Activated T-cell treated with anti-CD3 and anti-CD28 coated beads, Interleukin-2, amount 50 U/mL, for 24 hours (primary cell): ENCODE results near the gene CHKA.

Experiments
- DNase-seq: peaks from one replicate; pipeline ENCODE4 v3.0.0-alpha.2; 2020
- H3K27ac Mint-ChIP-seq: 2 replicates; pipeline ENCODE4 v1.8.0; 2020; ENCODE audit warnings: mild to moderate bottlenecking, mixed read lengths
- H3K27me3 Mint-ChIP-seq: 2 replicates; pipeline ENCODE4 v1.8.0; 2020; ENCODE audit warnings: mixed read lengths
- H3K36me3 Mint-ChIP-seq: 2 replicates; pipeline ENCODE4 v1.8.0; 2020; ENCODE audit warnings: low read depth, mixed read lengths
- H3K4me1 Mint-ChIP-seq: 2 replicates; pipeline ENCODE4 v1.8.0; 2020; ENCODE audit warnings: low read depth, mixed read lengths
- H3K4me3 Mint-ChIP-seq: 2 replicates; pipeline ENCODE4 v1.8.0; 2020; ENCODE audit warnings: mild to moderate bottlenecking, moderate library complexity, mixed read lengths
- H3K9me3 Mint-ChIP-seq: 2 replicates; pipeline ENCODE4 v1.8.0; 2020; ENCODE audit warnings: mixed read lengths

CHKA gene

DNA sequence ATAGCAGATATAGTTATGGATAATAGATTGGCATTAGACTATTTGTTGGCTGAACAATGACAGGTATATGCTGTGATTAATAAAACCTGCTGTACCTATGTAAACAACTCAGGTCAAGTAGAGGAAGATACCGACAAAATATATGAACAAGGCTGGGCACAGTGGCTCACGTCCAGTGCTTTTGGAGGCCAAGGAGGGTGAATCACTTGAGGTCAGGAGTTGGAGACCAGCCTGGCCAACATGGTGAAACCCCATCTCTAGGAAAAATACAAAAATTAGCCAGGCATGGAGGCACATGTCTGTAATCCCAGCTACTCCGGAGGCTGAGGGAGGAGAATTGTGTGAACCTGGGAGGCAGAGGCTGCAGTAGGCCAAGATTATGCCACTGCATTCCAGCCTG lies 14.0 kb upstream of the CHKA start:
- Mint-ChIP-seq H3K4me1 (peaks cover 2% of the 10 kb centered on the region), H3K27ac (no peak overlapping the region), H3K4me3 (no peak overlapping the region), H3K27me3 (no peaks in the 10 kb centered on the region), H3K9me3 (peaks cover 10% of the 10 kb centered on the region), H3K36me3 (peaks cover 4% of the 10 kb centered on the region)
- DNase-seq: no peak

DNA sequence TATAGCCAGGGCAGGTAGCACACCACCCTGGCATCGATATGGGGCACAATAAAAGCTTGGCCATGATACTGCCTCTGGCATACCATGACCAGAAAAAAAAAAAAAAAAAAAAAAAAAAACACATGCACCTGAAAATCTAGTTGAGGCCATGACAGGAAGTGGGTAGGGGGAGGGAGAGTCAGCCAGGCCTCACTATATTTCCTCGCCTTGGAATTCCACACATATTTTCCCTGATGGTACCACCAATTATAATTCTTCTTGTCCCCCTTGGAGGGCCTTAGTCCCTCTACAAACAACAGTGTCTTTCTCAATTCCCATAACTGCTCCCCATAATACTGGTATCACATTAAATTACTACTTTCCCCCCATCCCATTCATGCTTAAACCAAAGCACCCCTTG lies 12.6 kb upstream of the CHKA start:
- Mint-ChIP-seq H3K27me3 (peaks cover 14% of the 10 kb centered on the region), H3K36me3 (peaks cover 4% of the 10 kb centered on the region), H3K9me3 (peaks cover 10% of the 10 kb centered on the region), H3K27ac (no peak overlapping the region), H3K4me1 (peaks cover 3% of the 10 kb centered on the region), H3K4me3 (no peak overlapping the region)
- no peak for DNase-seq

DNA sequence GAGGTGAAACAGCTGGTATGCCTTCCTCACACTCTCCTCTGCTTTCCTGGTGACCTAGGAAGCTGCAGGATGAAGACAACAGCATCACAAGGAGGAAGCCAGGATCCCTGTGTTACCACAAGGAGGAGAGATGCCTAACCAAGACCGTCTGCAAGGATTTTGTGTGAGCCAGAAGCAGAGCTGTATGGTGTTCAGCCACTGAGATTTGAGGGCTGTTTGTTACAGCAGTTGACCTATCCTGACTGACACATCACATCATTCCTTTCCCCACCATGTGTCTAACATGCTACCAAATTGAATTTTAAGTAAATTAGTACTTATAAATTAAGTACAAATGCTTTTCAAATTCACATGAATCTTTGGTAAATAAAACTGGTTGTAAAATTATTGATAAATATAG lies 8.9 kb upstream of the CHKA start:
- no peak for DNase-seq
- H3K36me3 Mint-ChIP-seq: peaks cover 4% of the 10 kb centered on the region
- peaks cover 3% of the 10 kb centered on the region for H3K4me1 Mint-ChIP-seq
- H3K4me3 Mint-ChIP-seq: no peak overlapping the region
- H3K27me3 Mint-ChIP-seq: peaks cover 23% of the 10 kb centered on the region
- no peak overlapping the region for H3K27ac Mint-ChIP-seq
- peaks cover 10% of the 10 kb centered on the region for H3K9me3 Mint-ChIP-seq

DNA sequence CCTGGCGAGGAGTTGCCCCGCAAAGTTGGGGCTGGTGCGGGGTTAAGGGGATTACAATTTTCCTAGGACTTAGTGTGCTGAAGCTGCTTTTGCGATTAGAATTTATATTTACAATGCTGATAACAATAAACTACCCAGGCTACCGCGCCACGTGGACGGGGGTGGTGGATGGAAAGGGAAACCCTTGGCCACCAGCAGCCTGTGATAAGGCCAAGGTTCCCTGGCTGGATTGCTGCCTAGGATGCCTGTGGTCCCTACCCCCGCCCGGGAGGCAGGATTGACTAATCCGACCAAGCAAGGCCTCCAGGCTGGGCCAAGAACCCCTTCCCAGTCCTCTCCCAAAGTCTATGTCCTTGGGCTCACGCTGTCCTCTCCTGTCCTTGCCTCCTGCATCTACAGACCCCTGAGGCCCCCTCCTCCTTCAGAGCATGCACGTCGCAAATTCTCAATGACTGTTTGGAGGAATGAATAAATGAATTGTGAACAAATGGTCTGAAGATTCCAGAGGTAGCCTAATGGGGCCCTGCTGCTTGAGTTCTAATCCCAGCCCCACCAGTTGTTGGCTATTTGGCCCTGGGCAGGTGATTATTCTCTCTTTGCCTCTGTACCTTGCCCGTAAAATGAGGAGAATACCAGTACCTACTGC lies 7.6 kb upstream of the CHKA start:
- no peak overlapping the region for H3K27ac Mint-ChIP-seq
- DNase-seq: no peak
- peaks cover 2% of the 10 kb centered on the region for H3K4me1 Mint-ChIP-seq
- H3K4me3 Mint-ChIP-seq: no peak overlapping the region
- H3K27me3 Mint-ChIP-seq: peaks cover 23% of the 10 kb centered on the region
- H3K36me3 Mint-ChIP-seq: peaks cover 2% of the 10 kb centered on the region
- peaks cover 8% of the 10 kb centered on the region for H3K9me3 Mint-ChIP-seq

DNA sequence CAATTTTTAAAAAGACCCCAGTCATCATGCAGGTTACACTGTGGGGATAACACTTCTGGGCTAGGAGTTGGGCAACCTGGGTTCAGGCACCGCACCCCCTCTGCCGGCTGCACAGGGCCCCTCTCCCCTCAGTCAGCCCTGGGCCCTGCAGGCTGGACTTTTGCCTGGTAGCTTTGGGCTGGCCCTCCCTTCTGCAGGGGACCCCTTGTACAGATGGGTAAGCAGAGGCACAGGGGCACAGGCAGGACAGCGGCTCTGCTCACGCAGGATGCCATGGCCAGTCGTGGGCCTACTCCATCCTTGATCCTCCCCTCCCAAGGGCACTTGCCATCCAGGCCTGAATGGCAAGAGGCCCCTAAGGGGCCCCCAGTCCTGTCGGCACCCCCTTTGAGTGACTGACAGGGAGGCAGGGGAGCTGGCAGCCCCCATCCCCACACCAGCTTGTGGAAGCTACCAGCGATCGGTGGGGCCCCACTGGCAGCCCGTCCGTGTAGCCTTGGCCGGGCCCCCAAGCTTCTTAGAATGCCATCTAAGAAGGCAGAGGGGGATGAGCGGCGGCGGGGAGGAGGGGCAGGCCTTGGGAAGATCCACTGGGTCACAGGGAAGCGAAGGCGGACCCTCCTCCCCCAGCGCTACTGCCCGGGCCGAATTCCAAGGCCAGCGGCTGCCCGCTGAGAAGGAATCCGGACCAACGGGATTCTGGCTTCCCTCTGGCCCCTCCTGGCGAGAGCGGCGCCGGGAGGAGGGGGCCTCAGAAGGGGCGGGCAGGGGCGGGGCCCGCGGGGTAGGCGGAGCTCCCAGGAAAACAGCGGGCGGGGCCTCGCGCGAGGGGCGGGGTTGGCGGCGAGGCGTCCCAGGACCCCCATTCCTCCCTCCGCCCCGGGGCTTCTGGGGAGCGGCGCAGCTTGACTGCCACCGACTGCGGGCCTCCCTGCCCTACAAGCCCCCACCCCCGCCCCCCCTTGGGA lies 6.8 kb upstream of the CHKA start:
- Mint-ChIP-seq H3K4me3 (no peak overlapping the region), H3K4me1 (peaks cover 1% of the 10 kb centered on the region), H3K9me3 (peaks cover 7% of the 10 kb centered on the region), H3K36me3 (peaks cover 2% of the 10 kb centered on the region), H3K27me3 (peaks cover 23% of the 10 kb centered on the region), H3K27ac (no peak overlapping the region)
- DNase-seq: no peak

DNA sequence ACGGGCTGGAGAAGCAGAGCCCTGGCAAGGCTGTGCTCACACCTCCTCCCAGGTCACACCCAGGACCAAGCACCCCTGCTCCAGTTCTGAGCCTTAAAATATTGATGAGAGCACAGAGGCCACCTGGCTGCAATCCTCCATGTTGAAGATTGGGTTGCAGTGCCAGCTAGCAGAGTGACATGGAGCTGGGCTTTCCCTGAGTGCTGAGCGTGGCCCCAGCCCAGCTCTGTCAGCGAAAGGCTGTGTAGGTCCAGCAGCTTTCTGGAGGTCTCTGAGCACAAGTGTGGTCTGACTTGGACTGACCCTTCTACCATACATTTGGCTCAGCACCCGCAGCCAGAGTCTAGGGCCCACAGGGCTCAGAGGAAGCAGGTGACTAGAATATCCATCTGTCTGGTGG lies 4.0 kb upstream of the CHKA start:
- H3K4me3 Mint-ChIP-seq: no peak overlapping the region
- peaks cover 9% of the 10 kb centered on the region for H3K4me1 Mint-ChIP-seq
- no peaks in the 10 kb centered on the region for H3K36me3 Mint-ChIP-seq
- no peak overlapping the region for H3K27ac Mint-ChIP-seq
- DNase-seq: no peak
- no peaks in the 10 kb centered on the region for H3K9me3 Mint-ChIP-seq
- H3K27me3 Mint-ChIP-seq: peaks cover 23% of the 10 kb centered on the region

DNA sequence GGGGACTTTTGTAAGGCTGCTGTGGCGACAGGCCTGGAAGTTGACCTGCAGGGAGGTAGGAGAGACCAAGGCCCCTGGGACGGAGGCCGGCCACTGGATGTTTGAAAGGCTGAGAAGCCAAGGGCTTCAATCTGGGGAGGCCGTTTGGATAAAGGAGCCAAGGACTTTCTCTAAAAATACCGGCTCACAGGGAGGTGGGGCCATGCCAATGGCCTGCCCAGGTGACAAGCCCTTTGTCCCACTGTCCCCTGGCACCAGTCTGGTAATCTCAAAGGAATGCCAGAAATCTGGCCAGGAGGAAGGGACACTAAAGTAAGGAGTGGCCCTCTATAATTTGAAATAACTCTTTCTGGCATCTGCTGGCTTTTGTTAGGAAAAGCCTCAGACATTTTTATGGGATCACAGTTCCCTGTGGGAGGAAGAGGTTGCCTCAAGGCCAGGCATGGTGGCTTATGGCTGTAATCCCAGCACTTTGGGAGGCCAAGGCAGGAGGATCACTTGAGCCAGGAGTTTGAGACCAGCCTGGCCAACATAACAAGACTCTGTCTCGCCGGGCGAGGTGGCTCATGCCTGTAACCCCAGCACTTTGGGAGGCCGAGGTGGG lies 1.9 kb upstream of the CHKA start:
- Mint-ChIP-seq H3K27ac (no peak overlapping the region), H3K27me3 (peaks cover 6% of the 10 kb centered on the region), H3K4me1 (peaks cover 16% of the 10 kb centered on the region), H3K4me3 (no peak overlapping the region), H3K36me3 (peaks cover 2% of the 10 kb centered on the region), H3K9me3 (no peaks in the 10 kb centered on the region)
- DNase-seq: no peak

DNA sequence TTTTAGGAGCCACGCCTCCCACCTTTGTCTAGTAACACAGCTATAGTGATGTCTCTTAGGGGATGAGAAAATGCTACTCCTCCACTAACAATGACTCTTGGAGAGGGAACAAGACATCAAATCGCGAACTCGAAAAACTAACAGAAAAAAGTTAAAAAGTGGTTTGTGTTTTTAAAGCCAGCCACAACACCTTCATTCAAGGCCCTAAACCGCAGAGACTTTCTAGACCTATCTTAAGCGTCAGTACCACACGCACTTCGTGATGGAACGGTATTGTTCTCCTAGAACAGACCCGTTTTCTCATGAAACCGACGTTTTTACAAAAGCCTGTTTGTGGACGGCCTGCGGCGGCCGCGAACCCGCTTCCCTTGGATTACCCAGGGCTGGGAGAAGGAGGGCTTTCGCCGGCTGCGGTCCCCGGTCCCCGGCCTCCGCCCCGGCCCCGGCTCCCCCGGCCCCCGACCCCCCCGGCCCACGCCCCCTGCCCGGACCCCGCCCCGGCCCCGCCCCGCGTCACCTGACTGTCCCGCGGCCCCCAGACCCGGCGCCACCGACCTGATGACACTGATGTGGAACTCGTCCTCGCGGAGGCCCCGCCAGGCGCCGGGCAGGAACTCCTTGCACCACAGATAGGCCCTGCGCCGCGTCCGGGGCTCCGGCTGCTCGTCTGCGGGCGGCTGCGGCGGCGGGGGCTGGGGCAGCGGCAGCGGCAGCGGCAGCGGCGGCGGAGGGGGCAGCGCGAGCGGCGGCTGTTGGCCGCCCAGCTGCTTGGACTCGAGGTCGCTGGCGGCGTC lies 718 bp downstream of the CHKA start:
- H3K36me3 Mint-ChIP-seq: peaks cover 4% of the 10 kb centered on the region
- H3K4me1 Mint-ChIP-seq: peaks cover 16% of the 10 kb centered on the region
- peak; percentile 60 for DNase-seq
- no peaks in the 10 kb centered on the region for H3K9me3 Mint-ChIP-seq
- H3K27ac Mint-ChIP-seq: peak overlapping the region; percentile 78
- peak overlapping the region; percentile 82 for H3K4me3 Mint-ChIP-seq
- H3K27me3 Mint-ChIP-seq: no peaks in the 10 kb centered on the region

DNA sequence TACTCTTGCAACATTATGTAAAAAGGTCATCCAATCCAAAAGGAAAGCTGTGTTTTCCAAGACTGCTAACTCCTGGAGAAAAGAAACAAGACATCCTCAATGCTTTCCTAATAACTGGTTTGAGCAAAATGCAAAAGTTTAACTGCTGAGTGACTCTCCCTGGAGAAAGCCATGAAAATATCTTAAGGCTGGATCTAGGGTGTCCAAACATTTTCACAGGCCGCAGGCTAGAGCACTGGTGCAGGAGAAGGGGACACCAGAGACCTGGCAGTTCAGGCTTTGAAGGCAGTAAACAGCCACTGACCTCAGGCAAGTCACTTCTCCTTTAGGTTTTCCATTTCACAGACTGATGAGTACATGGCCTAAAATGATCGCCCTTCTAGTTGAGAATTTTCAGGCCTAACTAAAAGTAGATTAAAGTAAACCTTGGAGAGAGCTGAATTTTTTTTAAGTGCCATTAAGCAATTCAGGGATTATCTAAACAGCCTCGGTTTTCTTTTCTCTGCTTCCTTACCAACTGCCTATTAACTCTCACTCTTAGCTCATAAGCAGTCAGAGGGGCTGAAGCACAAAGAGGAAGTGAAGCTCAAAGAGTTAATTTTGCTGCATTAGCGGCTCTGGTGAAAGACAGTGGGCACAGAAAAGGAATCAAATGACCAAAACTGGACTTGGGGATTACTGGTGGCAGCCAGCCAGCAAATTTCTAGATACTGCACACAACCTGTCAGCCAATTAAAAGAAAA lies 2.3 kb downstream of the CHKA start:
- DNase-seq: no peak
- peak overlapping the region; percentile 35 for H3K4me3 Mint-ChIP-seq
- H3K27me3 Mint-ChIP-seq: no peaks in the 10 kb centered on the region
- H3K36me3 Mint-ChIP-seq: peaks cover 4% of the 10 kb centered on the region
- no peak overlapping the region for H3K27ac Mint-ChIP-seq
- H3K4me1 Mint-ChIP-seq: peaks cover 16% of the 10 kb centered on the region
- no peaks in the 10 kb centered on the region for H3K9me3 Mint-ChIP-seq

DNA sequence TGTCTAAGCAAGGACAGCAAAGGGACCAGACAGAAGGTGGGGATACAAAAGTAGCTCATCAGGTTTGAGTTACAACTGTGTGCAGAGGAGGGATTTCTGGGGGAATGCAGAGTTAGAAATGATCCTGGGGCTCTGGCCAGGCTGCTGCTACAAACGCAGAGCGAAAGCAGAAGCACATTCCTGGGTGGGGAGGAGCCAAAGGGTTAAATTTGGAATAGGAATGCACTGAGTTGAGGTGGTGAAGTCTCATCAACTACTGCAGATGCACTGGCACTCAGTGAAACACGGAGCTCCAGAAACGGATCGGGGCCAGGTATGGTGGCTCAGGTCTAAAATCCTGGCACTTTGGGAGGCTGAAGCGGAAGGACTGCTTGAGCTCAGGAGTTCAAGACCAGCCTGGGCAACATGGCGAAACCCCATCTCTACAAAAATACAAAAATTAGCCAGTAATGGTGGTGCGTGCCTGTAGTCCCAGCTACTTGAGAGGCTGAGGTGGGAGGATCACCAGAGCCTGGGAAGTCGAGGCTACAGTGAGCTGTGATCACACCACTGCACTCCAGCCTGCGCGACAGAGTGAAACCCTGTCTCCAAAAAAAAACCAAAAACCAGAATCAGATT lies 3.2 kb downstream of the CHKA start:
- H3K4me3 Mint-ChIP-seq: no peak overlapping the region
- H3K4me1 Mint-ChIP-seq: peaks cover 16% of the 10 kb centered on the region
- H3K27ac Mint-ChIP-seq: no peak overlapping the region

DNA sequence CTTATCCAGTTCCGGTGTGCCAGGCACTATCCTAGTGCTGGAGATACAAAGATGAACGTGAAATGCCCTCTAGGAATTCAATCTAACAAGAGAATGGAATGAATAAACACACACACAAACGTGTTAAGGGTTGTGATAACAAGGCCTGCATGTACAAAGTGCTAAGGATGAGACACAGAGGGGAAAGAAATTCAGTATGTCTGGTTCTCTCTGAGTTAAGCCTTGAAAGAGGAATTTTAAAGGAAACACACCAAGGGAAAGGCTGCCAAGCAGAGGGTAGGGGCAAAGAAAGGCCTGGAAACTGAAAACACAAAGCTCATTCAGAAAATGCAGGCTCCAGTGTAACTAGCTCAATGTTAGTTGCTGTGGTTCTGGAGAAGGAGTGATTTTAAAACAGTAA lies 4.2 kb downstream of the CHKA start:
- Mint-ChIP-seq H3K4me3 (no peak overlapping the region), H3K36me3 (peaks cover 4% of the 10 kb centered on the region), H3K9me3 (no peaks in the 10 kb centered on the region), H3K4me1 (peaks cover 13% of the 10 kb centered on the region), H3K27me3 (no peaks in the 10 kb centered on the region), H3K27ac (no peak overlapping the region)
- DNase-seq: no peak

More for the DNA sequence above, 3.2 kb downstream of the CHKA start:
- Mint-ChIP-seq H3K27me3 (no peaks in the 10 kb centered on the region), H3K36me3 (peaks cover 4% of the 10 kb centered on the region), H3K9me3 (no peaks in the 10 kb centered on the region)
- no peak for DNase-seq

DNA sequence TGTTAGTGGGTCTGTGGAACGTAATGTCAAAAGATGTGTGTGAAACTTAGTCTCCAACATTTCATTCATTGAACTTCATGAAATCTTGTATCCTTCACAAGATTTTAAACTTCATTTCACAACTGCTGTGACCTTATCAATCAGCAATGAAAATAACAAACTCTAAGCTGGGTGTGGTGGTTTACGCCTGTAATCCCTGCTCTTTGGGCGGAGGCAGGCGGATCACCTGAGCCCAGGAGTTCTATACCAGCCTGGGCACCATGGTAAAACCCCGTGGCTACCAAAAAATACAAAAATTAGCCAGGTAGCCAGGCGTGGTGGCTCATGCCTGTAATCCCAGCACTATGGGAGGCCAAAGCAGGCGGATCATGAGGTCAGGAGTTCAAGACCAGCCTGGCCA lies 5.1 kb downstream of the CHKA start:
- Mint-ChIP-seq H3K27me3 (no peaks in the 10 kb centered on the region), H3K9me3 (no peaks in the 10 kb centered on the region), H3K27ac (no peak overlapping the region), H3K4me1 (peaks cover 11% of the 10 kb centered on the region), H3K4me3 (no peak overlapping the region), H3K36me3 (peaks cover 4% of the 10 kb centered on the region)
- no peak for DNase-seq

DNA sequence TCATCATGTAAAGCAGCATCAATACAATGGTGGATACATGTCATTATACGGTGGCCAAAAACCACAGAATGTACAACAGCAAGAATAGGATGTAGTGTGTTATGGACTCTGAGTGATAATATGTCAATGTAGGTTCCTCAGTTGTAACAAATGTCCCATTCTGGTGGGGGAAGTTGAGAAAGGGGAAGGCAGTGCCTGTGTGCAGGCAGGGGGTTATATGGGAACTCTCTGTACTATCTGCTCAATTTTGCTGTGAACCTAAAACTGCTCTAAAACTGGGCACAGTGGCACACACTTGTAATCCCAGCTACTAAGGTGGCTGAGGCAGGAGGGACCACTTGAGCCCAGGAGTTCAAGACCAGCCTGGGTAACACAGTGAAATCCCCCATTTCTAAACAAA lies 5.9 kb downstream of the CHKA start:
- H3K27ac Mint-ChIP-seq: no peak overlapping the region
- DNase-seq: no peak
- peaks cover 4% of the 10 kb centered on the region for H3K36me3 Mint-ChIP-seq
- no peaks in the 10 kb centered on the region for H3K9me3 Mint-ChIP-seq
- H3K4me3 Mint-ChIP-seq: no peak overlapping the region
- no peaks in the 10 kb centered on the region for H3K27me3 Mint-ChIP-seq
- H3K4me1 Mint-ChIP-seq: peaks cover 9% of the 10 kb centered on the region
